Panc1 (cell line): ENCODE data around the gene RAP1GAP. TPM values are rescaled to one million over a fixed set of nuclear protein-coding genes. Genes with fewer than 3 reads are reported as not detected.

Experiments
- ATAC-seq: fragments of 200-7000 bp; cut with Tn5 transposase; 2 replicates; pipeline ENCODE4 v1.9.1; 2020; ENCODE audit warnings: mild to moderate bottlenecking, moderate library complexity
- BruUV-seq: library from RNA; stranded (reverse); fragments of 400-500 nt; replicated peaks from 2 replicates; lab custom pipeline; 2021; lab: Mats Ljungman, UMichigan
- CTCF ChIA-PET: fragments of 300-600 bp; sonication (Branson Sonifier 250); formaldehyde crosslinking; loops from one replicate; lab custom pipeline; 2022; ENCODE audit warnings: antibody characterized with exemption; lab: Charles Lee
- POLR2A ChIA-PET: fragments of 300-600 bp; sonication (Branson Sonifier 250); formaldehyde crosslinking; loops from one replicate; lab custom pipeline; 2022; ENCODE audit warnings: antibody characterized with exemption; lab: Charles Lee
- DNase-seq: peaks from one replicate; pipeline ENCODE4 v3.0.0-alpha.2; 2010; ENCODE audit warnings: low read depth, low spot score
- H3K27ac ChIP-seq: 2 replicates; pipeline ENCODE4 v1.5.1; 2011; ENCODE audit warnings: mild to moderate bottlenecking, low read length, inconsistent platforms
- H3K27me3 ChIP-seq: fragments of 200-500 bp; sonication (Bioruptor generic); 2 replicates; pipeline ENCODE4 v1.6.0; 2014; ENCODE audit warnings: low read length, inconsistent platforms; ENCODE audit not compliant: control insufficient read depth, insufficient read depth
- H3K36me3 ChIP-seq: fragments of 200-500 bp; sonication (Bioruptor generic); 2 replicates; pipeline ENCODE4 v1.5.1; 2014; ENCODE audit warnings: inconsistent platforms, mild to moderate bottlenecking, low read length, moderate library complexity; ENCODE audit not compliant: control insufficient read depth, insufficient read depth
- H3K4me1 ChIP-seq: 2 replicates; pipeline ENCODE4 v1.5.1; 2011; ENCODE audit warnings: inconsistent platforms, mild to moderate bottlenecking, low read length, moderate library complexity; ENCODE audit not compliant: control insufficient read depth, insufficient read depth
- H3K4me3 ChIP-seq, 2 experiments: 2 replicates each; pipeline ENCODE4 v1.5.1; 2011 to 2012; ENCODE audit warnings: low read depth in 2 of 2, low read length in 2 of 2, mild to moderate bottlenecking in 2 of 2, inconsistent platforms in 1 of 2, moderate library complexity in 1 of 2
- H3K9me3 ChIP-seq: fragments of 200-500 bp; sonication (Bioruptor generic); 2 replicates; pipeline ENCODE4 v1.5.1; 2014; ENCODE audit warnings: low read depth, mild to moderate bottlenecking, inconsistent platforms, low read length, moderate library complexity; ENCODE audit not compliant: control insufficient read depth, insufficient read depth
- CTCF ChIP-seq: fragments of 450-650 bp; IDR thresholded peaks from 2 replicates; pipeline ENCODE4 v1.5.1; 2017; ENCODE audit warnings: mild to moderate bottlenecking
- POLR2AphosphoS5 ChIP-seq: IDR thresholded peaks from 2 replicates; pipeline ENCODE4 v1.6.1; 2012; ENCODE audit warnings: mild to moderate bottlenecking, low read depth, low read length, moderate library complexity
- REST ChIP-seq, 2 experiments: IDR thresholded peaks; 2 replicates each; pipeline ENCODE4 v1.6.1; 2011 to 2012; ENCODE audit warnings: low read depth in 2 of 2, control low read depth in 1 of 2, low read length in 1 of 2, mild to moderate bottlenecking in 1 of 2, moderate library complexity in 1 of 2; ENCODE audit not compliant: insufficient read depth in 1 of 2
- SIN3A ChIP-seq: IDR thresholded peaks from 2 replicates; pipeline ENCODE4 v1.6.1; 2012; ENCODE audit warnings: low read depth, mild to moderate bottlenecking, low read length, moderate library complexity, borderline replicate concordance; ENCODE audit not compliant: insufficient read depth
- TCF7L2 ChIP-seq: IDR thresholded peaks from 2 replicates; pipeline ENCODE4 v1.6.1; 2011; ENCODE audit warnings: mild to moderate bottlenecking, low read depth, low read length, inconsistent platforms
- in situ Hi-C: cut with HindIII; loops from 2 replicates; pipeline ENCODE4 v1.10.0; 2016; ENCODE audit warnings: low sequenced_read_pairs, low pct_unique_long_range_greater_than_20kb
- intact Hi-C: fragments of 100-400 bp; cut with micrococcal nuclease; formaldehyde crosslinking; loops from one replicate; pipeline ENCODE4 v1.10.0; 2022; ENCODE audit not compliant: unreplicated experiment
- total RNA-seq: library from RNA; stranded (reverse); gene quantifications from one replicate; pipeline ENCODE4 v1.2.1, GENCODE V29; 2021; ENCODE audit not compliant: unreplicated experiment

Gene RAP1GAP
- total RNA-seq, 1 experiment from 2014 or later = 4.6 TPM

- no peak for ATAC-seq
- no TSS peak for BruUV-seq
- Histone ChIP-seq H3K9me3 (no peaks in the 10 kb centered on the region), H3K27me3 (no peaks in the 10 kb centered on the region), H3K36me3 (no peaks in the 10 kb centered on the region), H3K27ac (no peak overlapping the region), H3K4me3 (no peak overlapping the region), H3K4me1 (no peaks in the 10 kb centered on the region)
- no peak for TF ChIP-seq SIN3A
- no peak for TF ChIP-seq REST (IDR thresholded peaks at IDR 0.05; ENCODE audit: insufficient read depth in 1 of 2, low read depth in 2 of 2, low read length in 1 of 2)
- no peak for TF ChIP-seq POLR2AphosphoS5
- TF ChIP-seq TCF7L2 = no peak
- no peak for TF ChIP-seq CTCF
- POLR2A ChIA-PET = no interaction called here
- DNase-seq = no peak
- CTCF ChIA-PET = no interaction called here
- in situ Hi-C loops = no loop called here
- intact Hi-C loops = no loop called here
Observed at GRCh38 chr1:21603177-21604138, 65.7 kb downstream of the RAP1GAP start.

GRCh38 chr1:21601278-21602048 is 67.7 kb downstream of the RAP1GAP start:
- in situ Hi-C loops = no loop called here
- CTCF ChIA-PET = no interaction called here

More at GRCh38 chr1:21601278-21602048, 67.7 kb downstream of the RAP1GAP start:
- intact Hi-C loops = no loop called here
- ATAC-seq (no peak), DNase-seq (no peak)
- Histone ChIP-seq H3K27ac (no peak overlapping the region), H3K4me1 (no peaks in the 10 kb centered on the region), H3K27me3 (no peaks in the 10 kb centered on the region), H3K9me3 (no peaks in the 10 kb centered on the region), H3K4me3 (no peak overlapping the region), H3K36me3 (no peaks in the 10 kb centered on the region)
- POLR2A ChIA-PET = no interaction called here
- BruUV-seq = no TSS peak
- TF ChIP-seq SIN3A = no peak
- no peak for TF ChIP-seq REST (IDR thresholded peaks at IDR 0.05; ENCODE audit: insufficient read depth in 1 of 2, low read depth in 2 of 2, low read length in 1 of 2)
- no peak for TF ChIP-seq TCF7L2
- no peak for TF ChIP-seq POLR2AphosphoS5
- TF ChIP-seq CTCF = no peak
